ENCODE results near the gene SPATA31D4.

GRCh38 chr9:81912135-81912534, 16.1 kb upstream of the SPATA31D4 start:
- TF ChIP-seq, protein P1, sequence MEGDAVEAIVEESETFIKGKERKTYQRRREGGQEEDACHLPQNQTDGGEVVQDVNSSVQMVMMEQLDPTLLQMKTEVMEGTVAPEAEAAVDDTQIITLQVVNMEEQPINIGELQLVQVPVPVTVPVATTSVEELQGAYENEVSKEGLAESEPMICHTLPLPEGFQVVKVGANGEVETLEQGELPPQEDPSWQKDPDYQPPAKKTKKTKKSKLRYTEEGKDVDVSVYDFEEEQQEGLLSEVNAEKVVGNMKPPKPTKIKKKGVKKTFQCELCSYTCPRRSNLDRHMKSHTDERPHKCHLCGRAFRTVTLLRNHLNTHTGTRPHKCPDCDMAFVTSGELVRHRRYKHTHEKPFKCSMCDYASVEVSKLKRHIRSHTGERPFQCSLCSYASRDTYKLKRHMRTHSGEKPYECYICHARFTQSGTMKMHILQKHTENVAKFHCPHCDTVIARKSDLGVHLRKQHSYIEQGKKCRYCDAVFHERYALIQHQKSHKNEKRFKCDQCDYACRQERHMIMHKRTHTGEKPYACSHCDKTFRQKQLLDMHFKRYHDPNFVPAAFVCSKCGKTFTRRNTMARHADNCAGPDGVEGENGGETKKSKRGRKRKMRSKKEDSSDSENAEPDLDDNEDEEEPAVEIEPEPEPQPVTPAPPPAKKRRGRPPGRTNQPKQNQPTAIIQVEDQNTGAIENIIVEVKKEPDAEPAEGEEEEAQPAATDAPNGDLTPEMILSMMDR (conservative IDR thresholded peaks at IDR 0.05 in 1 of 2, IDR thresholded peaks at IDR 0.05 in 1 of 2; ENCODE audit: extremely low read depth in 1 of 2, insufficient read depth in 1 of 2, low read depth in 1 of 2, low read length in 2 of 2), result no peak
- TF ChIP-seq EZH2 (IDR thresholded peaks at IDR 0.05; ENCODE audit: borderline replicate concordance, low read length), result no peak
